ENCODE data around the gene ANKRD45.

ANKRD45 gene

GRCh38 chr1:173562813-173563212, 106.8 kb downstream of the ANKRD45 start:
- Histone ChIP-seq H3K4me3 (ENCODE audit: low read length) (no peak overlapping the region), H3K9ac (ENCODE audit: low read length) (no peak overlapping the region), H3K4me1 (ENCODE audit: control insufficient read depth, low read depth, low read length) (no peaks in the 10 kb centered on the region), H3K36me3 (ENCODE audit: control insufficient read depth, low read depth, low read length) (no peaks in the 10 kb centered on the region), H3K9me3 (ENCODE audit: control insufficient read depth, low read depth, low read length) (no peaks in the 10 kb centered on the region), H3K27me3 (ENCODE audit: control insufficient read depth, insufficient read depth, low read length) (no peaks in the 10 kb centered on the region), H3K27ac (ENCODE audit: low read length) (no peak overlapping the region)

DNA sequence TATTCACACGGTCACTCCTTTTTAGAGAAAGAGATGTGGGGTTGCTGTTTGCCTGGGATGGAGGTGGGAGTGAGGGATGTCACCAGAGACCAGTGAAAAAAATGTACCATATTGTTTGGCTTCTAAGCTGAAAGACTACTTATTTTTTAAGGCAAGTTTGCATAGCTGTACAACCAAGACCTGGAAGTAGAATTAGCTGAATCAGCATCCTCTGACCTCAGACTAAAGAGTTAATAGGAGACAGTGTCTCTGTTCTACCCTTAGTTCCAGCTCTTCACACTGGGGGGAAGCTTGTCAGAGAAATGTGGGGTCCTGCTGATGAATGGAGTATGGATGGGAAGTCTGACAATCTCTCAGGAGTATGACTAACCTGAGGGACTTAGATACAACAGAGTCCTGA, 108.4 kb downstream of the ANKRD45 start:
- H3K4me1 ChIP-seq (ENCODE audit: control insufficient read depth, low read depth, low read length), result no peaks in the 10 kb centered on the region
- H3K4me3 ChIP-seq (ENCODE audit: low read length), result no peak overlapping the region
- no peak overlapping the region for H3K27ac ChIP-seq (ENCODE audit: low read length)
- no peaks in the 10 kb centered on the region for H3K9me3 ChIP-seq (ENCODE audit: control insufficient read depth, low read depth, low read length)
- H3K27me3 ChIP-seq (ENCODE audit: control insufficient read depth, insufficient read depth, low read length), result no peaks in the 10 kb centered on the region
- H3K9ac ChIP-seq (ENCODE audit: low read length), result no peak overlapping the region
- H3K36me3 ChIP-seq (ENCODE audit: control insufficient read depth, low read depth, low read length), result no peaks in the 10 kb centered on the region

GRCh38 chr1:173560285-173560880, 109.3 kb downstream of the ANKRD45 start:
- Histone ChIP-seq H3K27ac (ENCODE audit: low read length) (no peak overlapping the region), H3K36me3 (ENCODE audit: control insufficient read depth, low read depth, low read length) (no peaks in the 10 kb centered on the region), H3K27me3 (ENCODE audit: control insufficient read depth, insufficient read depth, low read length) (no peaks in the 10 kb centered on the region), H3K9me3 (ENCODE audit: control insufficient read depth, low read depth, low read length) (no peaks in the 10 kb centered on the region), H3K4me3 (ENCODE audit: low read length) (no peak overlapping the region), H3K9ac (ENCODE audit: low read length) (no peak overlapping the region), H3K4me1 (ENCODE audit: control insufficient read depth, low read depth, low read length) (no peaks in the 10 kb centered on the region)

Data from iPS-18a (cell line).